ENCODE data around the gene CMTM1. TPM values are rescaled to one million over a fixed set of nuclear protein-coding genes. Genes with fewer than 3 reads are reported as not detected.
"Not testable (repeated sequence)": the region's sequence is repeated elsewhere in the genome, so short reads cannot be mapped to it uniquely, and the experiment has no call there.

The CMTM1 gene
- total RNA-seq, 2 donors from 2014 or later: 7.2 to 11.6 TPM

DNA sequence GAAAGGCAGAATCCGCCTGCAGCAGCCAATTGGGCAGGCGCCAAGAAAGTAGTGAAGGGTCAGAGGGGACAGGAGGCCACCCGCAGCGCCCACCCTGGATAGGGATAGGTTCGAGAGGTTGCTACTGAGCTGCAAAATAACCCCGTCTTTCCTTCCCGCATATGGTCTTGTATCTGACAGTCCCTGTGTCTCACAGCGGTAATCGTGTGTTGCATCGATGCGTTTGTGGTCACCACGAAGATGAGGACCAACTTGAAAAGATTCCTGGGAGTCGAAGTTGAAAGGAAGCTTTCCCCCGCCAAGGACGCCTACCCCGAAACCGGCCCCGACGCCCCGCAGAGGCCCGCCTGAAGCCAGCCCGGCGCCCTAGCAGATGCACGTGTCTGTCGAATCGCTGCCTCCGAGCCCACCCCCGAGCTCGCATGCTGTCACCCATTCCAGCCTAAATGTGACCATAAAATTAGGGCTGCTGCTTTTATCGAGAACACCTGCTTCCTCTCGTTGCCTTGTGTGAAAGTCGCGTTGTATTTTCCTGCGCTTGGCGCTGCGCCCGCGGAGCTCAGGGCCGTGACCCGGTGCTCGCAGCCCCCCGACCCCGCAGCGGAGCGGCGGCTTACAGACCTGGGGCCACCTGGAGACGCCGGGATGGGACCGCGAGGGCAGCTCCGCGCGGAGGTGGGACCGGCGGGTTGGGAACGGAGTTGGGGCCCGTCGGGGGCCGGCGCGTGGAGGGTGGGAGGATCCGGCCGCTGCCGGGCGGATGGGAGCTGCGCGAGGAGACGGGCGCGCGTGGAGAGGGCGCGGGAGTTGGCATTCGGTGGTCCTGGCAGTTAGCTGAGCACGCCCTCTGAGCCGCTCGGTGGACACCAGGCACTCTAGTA, 12.7 kb downstream of the CMTM1 start, which contains the start of gene CMTM2:
Gene CMTM2, plus strand, starts transcription at position 813 of the 881 bp plus-strand sequence. CDS start 145 bp downstream, outside the sequence.
- DNase-seq (ENCODE audit: low spot score): no peak
- Mint-ChIP-seq H3K4me1 (ENCODE audit: low read depth in 2 of 2) (peaks cover 6 to 11% of the 10 kb centered on the region in 2 donors), H3K27ac (no peak within 1 kb of the TSS), H3K9me3 (no peaks in the 10 kb centered on the region), H3K36me3 (no peaks in the 10 kb centered on the region), H3K27me3 (peaks cover 18 to 23% of the 10 kb centered on the region in 2 donors), H3K4me3 (peak within 1 kb of the TSS; percentile 58)
- peak in 1 of 2 donors; percentile 48 for ATAC-seq

DNA sequence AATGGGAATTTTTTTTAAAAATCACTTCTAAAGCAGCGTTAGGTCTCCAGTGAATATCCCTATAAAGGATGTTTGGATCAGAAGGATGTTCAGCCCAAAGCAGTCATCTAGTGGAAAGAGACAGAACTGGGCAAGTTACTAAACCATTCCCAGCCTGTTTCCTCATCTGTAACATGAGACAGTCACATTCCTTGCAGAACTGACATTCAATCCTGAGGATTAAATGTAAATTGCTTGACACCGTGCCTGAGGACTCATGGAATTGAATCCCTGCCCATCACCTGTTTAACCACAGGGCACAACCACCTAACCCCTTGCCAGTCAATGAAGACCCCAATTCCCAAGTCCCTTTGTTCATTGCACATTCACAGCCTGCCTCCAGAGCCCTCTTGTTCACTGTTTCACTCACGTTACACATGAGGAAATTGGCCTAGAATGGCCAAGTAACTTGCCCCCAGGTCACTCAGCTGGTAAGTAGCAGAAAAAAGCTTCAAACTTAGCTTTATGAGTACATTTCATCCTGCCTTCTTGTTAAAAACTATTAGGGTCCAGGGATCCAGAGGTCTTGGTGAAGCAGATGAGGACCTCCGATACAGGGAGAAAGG, 14.5 kb downstream of the CMTM1 start:
- peaks cover 18 to 23% of the 10 kb centered on the region in 2 donors for H3K27me3 Mint-ChIP-seq
- DNase-seq (ENCODE audit: low spot score) (no peak), ATAC-seq (no peak)
- peaks cover 0 to 8% of the 10 kb centered on the region in 2 donors for H3K4me1 Mint-ChIP-seq (ENCODE audit: low read depth in 2 of 2)
- H3K36me3 Mint-ChIP-seq: no peaks in the 10 kb centered on the region
- H3K27ac Mint-ChIP-seq: no peak overlapping the region
- no peaks in the 10 kb centered on the region for H3K9me3 Mint-ChIP-seq
- H3K4me3 Mint-ChIP-seq: no peak overlapping the region

DNA sequence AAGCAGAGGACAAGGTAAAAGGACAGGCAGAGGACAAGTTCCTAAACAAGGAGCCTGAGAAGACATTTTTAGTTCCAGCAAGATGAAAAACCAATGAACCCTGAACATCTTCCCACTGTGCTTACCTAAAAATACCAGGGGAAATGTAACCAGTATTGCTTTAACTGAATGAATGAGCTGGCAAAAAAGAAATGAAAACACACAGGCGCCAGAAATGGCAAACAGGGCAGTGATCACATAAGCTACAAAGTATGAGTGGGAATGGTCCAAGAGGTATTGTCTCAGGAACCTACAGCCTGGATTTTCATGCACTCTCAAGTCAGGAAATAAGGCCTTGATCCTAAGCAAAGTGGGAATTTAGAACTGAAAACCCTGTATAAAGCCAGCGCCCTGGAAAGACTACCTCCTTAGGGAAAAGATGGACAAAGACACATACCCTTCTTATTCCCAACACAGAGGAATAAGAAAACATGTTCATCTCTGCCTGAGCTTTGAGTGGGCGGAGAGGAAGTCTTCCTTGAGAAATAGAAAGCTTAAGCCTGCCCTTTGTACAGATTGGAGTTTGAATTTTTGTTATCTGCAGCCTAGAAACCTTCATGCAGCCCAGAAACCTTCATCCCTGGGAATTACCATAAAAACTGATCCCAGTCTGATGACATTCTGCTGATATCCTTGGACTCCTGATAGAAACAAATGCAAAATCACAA, 15.2 kb downstream of the CMTM1 start:
- no peaks in the 10 kb centered on the region for H3K36me3 Mint-ChIP-seq
- H3K4me1 Mint-ChIP-seq (ENCODE audit: low read depth in 2 of 2): peaks cover 0 to 11% of the 10 kb centered on the region in 2 donors
- no peak for ATAC-seq
- no peak overlapping the region for H3K4me3 Mint-ChIP-seq
- H3K27me3 Mint-ChIP-seq: peaks cover 18 to 23% of the 10 kb centered on the region in 2 donors
- no peak overlapping the region for H3K27ac Mint-ChIP-seq
- DNase-seq (ENCODE audit: low spot score): no peak
- no peaks in the 10 kb centered on the region for H3K9me3 Mint-ChIP-seq

DNA sequence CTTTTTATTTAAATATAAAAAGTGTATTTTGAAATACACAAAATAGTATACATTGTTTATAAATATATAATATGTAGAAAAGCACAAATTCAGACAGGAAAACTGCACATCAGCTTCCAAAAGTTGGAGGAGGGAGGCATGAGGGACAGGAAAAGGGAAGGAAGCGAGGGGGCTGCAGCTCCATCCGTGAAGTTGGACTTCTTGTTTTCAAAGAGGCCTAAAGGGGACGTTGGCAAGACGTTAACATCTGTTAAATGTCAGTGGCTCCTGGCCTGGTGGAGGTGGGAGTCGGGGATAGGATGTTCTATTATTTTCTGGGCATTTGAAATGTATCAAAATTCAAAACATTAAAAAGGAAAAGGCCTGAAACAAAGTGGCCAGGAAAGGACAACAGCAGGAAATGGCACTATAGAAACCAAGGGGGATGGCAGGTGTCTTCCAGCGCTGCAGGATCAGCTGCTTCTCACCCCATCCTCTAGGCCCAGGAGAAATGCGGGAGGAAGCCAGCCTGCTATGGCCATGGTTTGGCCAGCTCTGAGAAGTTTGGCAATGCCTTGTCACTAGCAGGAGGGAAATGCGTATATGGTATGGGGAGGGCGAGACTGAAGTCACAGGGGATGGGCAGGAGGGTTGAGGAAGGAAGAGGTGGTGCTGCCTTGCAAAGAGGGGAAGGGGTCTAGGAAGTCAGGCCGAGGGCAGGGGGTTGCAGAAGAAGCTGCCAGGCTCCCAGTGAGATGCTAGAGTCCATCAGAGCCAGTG, 19.4 kb downstream of the CMTM1 start:
- H3K27me3 Mint-ChIP-seq: peaks cover 0 to 4% of the 10 kb centered on the region in 2 donors

DNA sequence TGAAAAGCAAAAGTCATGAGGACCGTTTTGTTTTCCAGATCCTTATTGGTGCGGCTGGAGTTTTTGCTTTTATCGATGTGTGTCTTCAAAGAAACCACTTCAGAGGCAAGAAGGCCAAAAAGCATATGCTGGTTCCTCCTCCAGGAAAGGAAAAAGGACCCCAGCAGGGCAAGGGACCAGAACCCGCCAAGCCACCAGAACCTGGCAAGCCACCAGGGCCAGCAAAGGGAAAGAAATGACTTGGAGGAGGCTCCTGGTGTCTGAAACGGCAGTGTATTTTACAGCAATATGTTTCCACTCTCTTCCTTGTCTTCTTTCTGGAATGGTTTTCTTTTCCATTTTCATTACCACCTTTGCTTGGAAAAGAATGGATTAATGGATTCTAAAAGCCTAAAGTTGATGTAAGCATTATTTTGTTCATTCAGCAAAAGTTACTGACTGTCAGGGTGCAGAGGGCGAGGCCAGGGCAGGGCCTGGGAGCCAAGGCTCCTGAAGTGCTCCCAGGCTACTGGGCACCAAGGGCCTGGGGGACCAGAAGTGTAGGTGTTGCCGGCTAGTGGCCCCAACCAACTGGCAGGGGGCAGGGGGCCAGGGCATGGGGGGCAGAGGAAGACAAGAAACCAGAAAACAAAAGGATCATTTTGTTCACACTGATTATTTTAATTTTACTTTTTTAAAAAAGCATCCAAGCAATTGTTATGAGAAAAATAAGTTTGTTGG, 21.8 kb downstream of the CMTM1 start:
- H3K27ac Mint-ChIP-seq: no peak overlapping the region
- no peaks in the 10 kb centered on the region for H3K36me3 Mint-ChIP-seq
- no peak for ATAC-seq
- H3K4me1 Mint-ChIP-seq (ENCODE audit: low read depth in 2 of 2): peaks cover 17 to 19% of the 10 kb centered on the region in 2 donors
- DNase-seq (ENCODE audit: low spot score): no peak
- no peaks in the 10 kb centered on the region for H3K9me3 Mint-ChIP-seq
- H3K4me3 Mint-ChIP-seq: no peak overlapping the region
- H3K27me3 Mint-ChIP-seq: no peaks in the 10 kb centered on the region

More for the DNA sequence above, 19.4 kb downstream of the CMTM1 start:
- Mint-ChIP-seq H3K27ac (peak overlapping the region in 1 of 2 donors; percentile 30), H3K36me3 (no peaks in the 10 kb centered on the region), H3K9me3 (no peaks in the 10 kb centered on the region), H3K4me3 (no peak overlapping the region), H3K4me1 (ENCODE audit: low read depth in 2 of 2) (peaks cover 15 to 18% of the 10 kb centered on the region in 2 donors)
- ATAC-seq (no peak), DNase-seq (ENCODE audit: low spot score) (no peak)

DNA sequence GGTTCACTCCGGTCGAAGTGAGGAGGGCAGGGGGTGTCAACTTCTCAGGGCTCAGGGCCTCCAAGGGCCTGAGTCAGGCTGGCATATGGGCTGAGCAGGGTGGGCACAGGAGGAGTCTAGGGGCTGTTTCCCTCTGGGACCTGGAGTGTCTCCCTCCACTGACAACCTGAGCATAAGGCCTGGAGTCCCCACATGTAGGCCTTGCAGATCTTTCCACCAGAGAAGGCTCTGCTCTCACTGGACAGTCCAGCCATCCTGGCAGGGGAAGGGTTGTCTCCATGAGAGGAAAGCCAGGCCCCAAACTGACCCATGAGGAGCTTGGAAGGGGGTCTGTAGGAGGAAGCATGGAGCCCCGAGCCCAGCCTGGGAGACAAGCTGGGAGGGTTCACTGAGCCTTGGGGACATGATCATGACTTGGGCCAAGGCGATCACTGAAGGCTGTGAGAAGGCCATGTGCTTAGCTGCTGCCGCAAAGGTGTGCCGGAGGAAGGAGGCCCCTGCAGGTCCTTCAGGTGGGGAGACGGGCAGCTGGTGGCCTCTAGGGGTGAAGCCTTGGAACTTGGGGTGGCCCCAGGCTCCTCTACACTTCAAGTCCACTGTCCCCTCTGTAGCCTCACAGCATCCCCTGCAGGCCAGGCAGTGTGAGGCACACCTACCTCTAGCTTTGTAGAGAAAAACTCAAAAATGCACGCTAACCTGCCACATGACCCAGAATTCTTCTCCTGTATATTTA, 22.9 kb downstream of the CMTM1 start:
- peak overlapping the region; percentile 80 for H3K4me3 Mint-ChIP-seq
- peaks cover 17 to 19% of the 10 kb centered on the region in 2 donors for H3K4me1 Mint-ChIP-seq (ENCODE audit: low read depth in 2 of 2)
- H3K27me3 Mint-ChIP-seq: no peaks in the 10 kb centered on the region
- DNase-seq (ENCODE audit: low spot score) (no peak), ATAC-seq (peak; percentile 85 to 91)
- no peaks in the 10 kb centered on the region for H3K36me3 Mint-ChIP-seq
- H3K9me3 Mint-ChIP-seq: no peaks in the 10 kb centered on the region
- H3K27ac Mint-ChIP-seq: no peak overlapping the region

DNA sequence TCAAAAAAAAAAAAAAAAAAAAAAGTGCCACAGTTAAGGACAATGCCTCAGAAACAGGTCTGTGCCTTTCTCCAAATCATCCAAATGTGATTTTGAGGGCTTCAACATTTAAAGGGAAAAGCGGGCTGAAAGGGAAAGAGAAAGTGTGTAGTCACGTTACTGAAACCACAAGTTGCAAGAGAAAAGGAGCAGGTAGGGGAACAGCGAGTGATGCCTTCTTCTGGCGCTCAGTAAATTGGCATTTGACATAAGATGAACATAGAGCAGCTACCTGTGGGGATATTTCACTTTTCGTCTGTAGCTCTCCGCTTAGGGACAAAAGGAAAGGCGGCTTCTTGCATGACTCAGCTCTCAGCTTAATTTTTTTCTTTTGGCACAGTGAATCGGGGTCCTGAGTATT, 24.1 kb downstream of the CMTM1 start:
- Mint-ChIP-seq H3K4me1 (ENCODE audit: low read depth in 2 of 2) (peaks cover 17 to 23% of the 10 kb centered on the region in 2 donors), H3K27me3 (no peaks in the 10 kb centered on the region), H3K27ac (peak overlapping the region in 1 of 2 donors; percentile 26), H3K4me3 (peak overlapping the region; percentile 46), H3K36me3 (no peaks in the 10 kb centered on the region), H3K9me3 (no peaks in the 10 kb centered on the region)
- DNase-seq (ENCODE audit: low spot score) (no peak), ATAC-seq (no peak)

DNA sequence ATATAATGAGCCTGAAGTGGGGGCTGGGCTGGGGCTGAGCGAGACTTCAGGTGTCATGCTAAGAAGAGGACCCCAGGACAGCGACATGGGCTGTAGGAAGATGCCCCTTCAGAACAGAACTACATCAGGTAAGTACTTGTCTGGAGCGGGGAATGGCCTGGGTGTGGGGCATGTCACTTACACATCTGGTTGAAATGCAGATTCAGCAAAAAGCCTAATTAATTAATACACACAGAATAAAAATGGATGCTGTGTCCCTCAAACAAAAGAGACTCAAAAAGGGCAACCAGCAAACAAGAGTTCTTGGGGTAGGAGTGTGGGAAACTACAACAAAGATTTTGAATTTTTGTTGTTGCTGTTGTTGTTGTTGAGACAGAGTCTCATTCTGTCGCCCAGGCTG, 24.8 kb downstream of the CMTM1 start:
- Mint-ChIP-seq H3K4me3 (no peak overlapping the region), H3K9me3 (no peaks in the 10 kb centered on the region), H3K4me1 (ENCODE audit: low read depth in 2 of 2) (peaks cover 17% of the 10 kb centered on the region in 2 donors), H3K27ac (peak overlapping the region in 1 of 2 donors; percentile 26), H3K36me3 (no peaks in the 10 kb centered on the region), H3K27me3 (no peaks in the 10 kb centered on the region)
- ATAC-seq (no peak), DNase-seq (ENCODE audit: low spot score) (no peak)

DNA sequence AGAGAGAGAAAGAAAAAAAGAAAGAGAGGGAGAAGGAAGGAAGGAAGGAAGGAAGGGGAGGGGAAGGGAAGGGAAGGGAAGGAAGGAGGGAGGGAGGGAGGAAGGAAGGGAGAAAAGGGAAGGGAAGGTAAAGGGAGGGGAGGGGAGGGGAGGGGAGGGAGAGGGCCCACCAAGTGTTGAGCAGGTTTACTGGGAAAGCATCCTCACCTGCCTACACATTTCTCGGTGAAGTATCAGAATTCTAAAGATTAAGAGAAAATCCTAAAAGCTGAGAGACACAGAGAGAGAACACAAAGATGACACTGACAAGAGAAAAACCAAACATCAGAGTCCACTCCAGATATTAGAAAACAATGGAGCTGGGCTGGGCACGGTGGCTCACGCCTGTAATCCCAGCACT, 26.0 kb downstream of the CMTM1 start:
- Mint-ChIP-seq H3K36me3 (no peaks in the 10 kb centered on the region), H3K9me3 (no peaks in the 10 kb centered on the region), H3K4me1 (ENCODE audit: low read depth in 2 of 2) (peaks cover 19 to 20% of the 10 kb centered on the region in 2 donors), H3K27ac (no peak overlapping the region), H3K4me3 (no peak overlapping the region), H3K27me3 (no peaks in the 10 kb centered on the region)
- DNase-seq (ENCODE audit: low spot score) (no peak), ATAC-seq (no peak)

DNA sequence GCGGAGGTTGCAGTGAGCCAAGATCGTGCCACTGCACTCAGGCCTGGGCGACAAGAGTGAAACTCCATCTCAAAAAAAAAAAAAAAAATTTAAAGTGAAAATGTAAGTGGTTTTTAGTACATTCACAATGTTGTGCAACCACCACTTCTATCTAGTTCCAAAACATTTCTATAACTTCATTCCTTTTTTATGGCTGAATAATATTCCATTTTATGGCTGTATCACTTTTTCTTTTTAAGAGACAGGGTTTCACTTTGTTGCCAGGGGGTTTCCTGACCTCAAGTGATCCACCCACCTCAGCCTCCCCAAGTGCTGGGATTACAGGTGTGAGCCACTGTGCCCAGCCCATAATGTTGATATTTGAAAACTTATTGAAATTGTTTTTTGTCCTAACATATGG, 26.6 kb downstream of the CMTM1 start:
- Mint-ChIP-seq H3K27ac (no peak overlapping the region), H3K9me3 (no peaks in the 10 kb centered on the region), H3K27me3 (peaks cover 0 to 3% of the 10 kb centered on the region in 2 donors), H3K4me3 (no peak overlapping the region), H3K4me1 (ENCODE audit: low read depth in 2 of 2) (peaks cover 23 to 24% of the 10 kb centered on the region in 2 donors), H3K36me3 (no peaks in the 10 kb centered on the region)
- ATAC-seq (no peak), DNase-seq (ENCODE audit: low spot score) (no peak)

DNA sequence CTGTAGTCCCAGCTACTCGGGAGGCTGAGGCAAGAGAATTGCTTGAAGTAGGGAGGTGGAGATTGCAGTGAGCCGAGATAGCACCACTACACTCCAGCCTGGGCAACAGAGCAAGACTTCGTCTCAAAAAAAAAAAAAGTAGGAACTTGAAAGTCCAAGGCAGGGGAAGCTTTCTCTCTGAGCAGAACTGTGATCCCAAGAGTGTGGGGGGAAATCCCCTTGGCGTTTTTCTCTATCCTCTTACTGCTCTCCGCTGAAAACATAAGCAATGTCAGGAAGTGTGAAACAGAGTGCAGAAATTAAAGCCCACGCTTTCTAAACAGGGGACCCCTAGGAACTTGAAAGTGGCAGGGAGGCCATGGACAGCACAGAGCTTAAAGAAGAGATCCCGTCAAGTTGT, 28.5 kb downstream of the CMTM1 start:
- peaks cover 18 to 21% of the 10 kb centered on the region in 2 donors for H3K4me1 Mint-ChIP-seq (ENCODE audit: low read depth in 2 of 2)
- H3K27me3 Mint-ChIP-seq: peaks cover 0 to 3% of the 10 kb centered on the region in 2 donors
- DNase-seq (ENCODE audit: low spot score) (no peak), ATAC-seq (no peak)
- H3K4me3 Mint-ChIP-seq: peak overlapping the region; percentile 15
- no peaks in the 10 kb centered on the region for H3K36me3 Mint-ChIP-seq
- no peaks in the 10 kb centered on the region for H3K9me3 Mint-ChIP-seq
- no peak overlapping the region for H3K27ac Mint-ChIP-seq

DNA sequence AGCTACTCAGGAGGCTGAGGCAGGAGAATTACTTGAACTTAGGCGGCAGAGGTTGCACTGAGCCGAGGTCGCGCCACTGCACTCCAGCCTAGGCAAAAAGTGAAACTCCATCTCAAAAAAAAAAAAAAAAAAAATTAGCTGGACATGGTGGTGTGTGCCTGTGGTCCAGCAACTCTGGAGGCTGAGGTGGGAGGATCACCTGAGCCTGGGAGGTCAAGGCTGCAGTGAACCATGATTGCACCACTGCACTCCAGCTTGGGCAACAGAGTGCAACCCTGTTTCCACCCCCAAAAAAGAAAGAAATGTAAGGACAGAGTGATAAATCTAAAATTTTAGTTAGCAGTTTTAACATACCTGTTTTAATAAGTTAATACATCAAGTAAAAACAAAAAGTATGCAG, 30.3 kb downstream of the CMTM1 start:
- ATAC-seq; H3K36me3 Mint-ChIP-seq; DNase-seq (ENCODE audit: low spot score); H3K27me3 Mint-ChIP-seq; H3K9me3 Mint-ChIP-seq; H3K4me3 Mint-ChIP-seq: not testable (repeated sequence)
- Mint-ChIP-seq H3K4me1 (ENCODE audit: low read depth in 2 of 2) (peaks cover 11 to 14% of the 10 kb centered on the region in 2 donors), H3K27ac (peak overlapping the region in 1 of 2 donors; percentile 21)

All from natural killer cell treated with Interleukin-12 subunit alpha and Interleukin-12 subunit beta and Interleukin-15 and Interleukin-18, amount 100 ng/mL, for 72 hours (primary cell).